ENCODE measurements around the gene COL19A1. TPM values are rescaled to one million over a fixed set of nuclear protein-coding genes. Genes with fewer than 3 reads are reported as not detected.
"Not testable (repeated sequence)": the region's sequence is repeated elsewhere in the genome, so short reads cannot be mapped to it uniquely, and the experiment has no call there.

The COL19A1 gene
- polyA plus RNA-seq, 1 of the 3 experiments (the other 2 are of a cell fraction) = 0.15 TPM

DNA sequence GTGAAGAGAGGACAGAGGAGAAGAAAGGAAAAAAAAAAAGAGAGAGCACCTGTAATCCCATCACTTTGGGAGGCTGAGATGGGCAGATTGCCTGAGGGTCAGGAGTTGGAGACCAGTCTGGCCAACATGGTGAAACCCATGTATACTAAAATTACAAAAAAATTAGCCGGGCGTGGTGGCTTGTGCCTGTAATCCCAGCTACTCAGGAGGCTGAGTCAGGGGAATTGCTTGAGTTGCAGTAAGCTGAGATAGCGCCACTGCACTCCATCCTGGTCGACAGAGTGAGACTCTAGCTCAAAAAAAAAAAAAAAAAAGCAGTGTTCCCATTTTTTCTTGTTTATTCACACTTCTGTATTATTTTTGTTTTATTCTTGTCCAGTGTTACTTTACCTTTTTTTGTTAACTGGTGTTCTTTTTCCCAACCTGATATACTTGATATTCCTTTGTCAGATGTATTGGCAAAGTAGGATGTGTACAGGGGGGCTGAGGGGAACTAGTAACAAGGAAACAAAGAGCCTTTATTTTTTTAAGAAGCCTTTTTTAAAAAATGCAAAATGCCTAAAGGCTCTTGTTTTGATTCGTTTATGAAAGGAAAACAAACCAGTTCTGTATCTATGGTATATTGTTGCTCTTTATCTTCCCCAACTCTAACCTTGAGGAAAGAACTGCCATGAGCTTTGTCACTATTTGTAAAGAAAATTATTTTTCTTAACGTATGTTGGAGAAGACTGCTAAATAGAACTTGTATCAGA, 22.3 kb downstream of the COL19A1 start:
- no peaks in the 10 kb centered on the region for H3K9me2 ChIP-seq
- H3K27ac ChIP-seq (ENCODE audit: low read depth in 2 of 2, low read length in 1 of 2) = no peak overlapping the region
- CTCF ChIA-PET = interaction anchor here (1.1 kb wide), 1 partner anchor 8 kb away, joined by 5 read pairs; no protein-coding TSS in a partner anchor
- no peak overlapping the region for H3K9ac ChIP-seq
- no peaks in the 10 kb centered on the region for H3K36me3 ChIP-seq (replicated peaks in 1 of 2; ENCODE audit: control insufficient read depth in 1 of 2, insufficient read depth in 2 of 2, low read length in 1 of 2)
- DNase-seq = no peak
- no peak overlapping the region for H3K4me3 ChIP-seq (ENCODE audit: low read depth in 2 of 2, low read length in 1 of 2)
- H3K27me3 ChIP-seq (ENCODE audit: insufficient read depth) = no peaks in the 10 kb centered on the region
- H4K20me1 ChIP-seq (ENCODE audit: insufficient read depth) = no peaks in the 10 kb centered on the region
- no peaks in the 10 kb centered on the region for H3K9me3 ChIP-seq
- no peaks in the 10 kb centered on the region; a peak in 2 of 4 replicates for H3K4me1 ChIP-seq (ENCODE audit: control insufficient read depth in 1 of 2, insufficient read depth in 2 of 2, low read depth in 1 of 2, low read length in 1 of 2)
- TF ChIP-seq TEAD4 (IDR thresholded peaks at IDR 0.05; ENCODE audit: borderline replicate concordance, insufficient read depth) = no peak
- H2AFZ ChIP-seq (ENCODE audit: low read depth) = no peak overlapping the region
- H3F3A ChIP-seq (replicated peaks; ENCODE audit: insufficient read depth) = no peaks in the 10 kb centered on the region
- WGBS (ENCODE audit: low lambda C conversion rate) = 74% methylated on average over 6 of the region's 6 CpGs
- no peak overlapping the region for H3K4me2 ChIP-seq
- POLR2A ChIA-PET = no interaction called here
- H3K79me2 ChIP-seq (ENCODE audit: insufficient read depth) = no peaks in the 10 kb centered on the region

GRCh38 chr6:69889234-69889974, 23.0 kb downstream of the COL19A1 start:
- not testable (repeated sequence) for H3K9me2 ChIP-seq; H3K79me2 ChIP-seq (ENCODE audit: insufficient read depth); H3K27me3 ChIP-seq (ENCODE audit: insufficient read depth); H3K4me3 ChIP-seq (ENCODE audit: low read depth in 2 of 2, low read length in 1 of 2); DNase-seq; H3K36me3 ChIP-seq (replicated peaks in 1 of 2; ENCODE audit: control insufficient read depth in 1 of 2, insufficient read depth in 2 of 2, low read length in 1 of 2); H3K9me3 ChIP-seq; H3K4me1 ChIP-seq (ENCODE audit: control insufficient read depth in 1 of 2, insufficient read depth in 2 of 2, low read depth in 1 of 2, low read length in 1 of 2); H3F3A ChIP-seq (replicated peaks; ENCODE audit: insufficient read depth); H3K4me2 ChIP-seq; H2AFZ ChIP-seq (ENCODE audit: low read depth); H4K20me1 ChIP-seq (ENCODE audit: insufficient read depth); H3K9ac ChIP-seq; H3K27ac ChIP-seq (ENCODE audit: low read depth in 2 of 2, low read length in 1 of 2)
- WGBS (ENCODE audit: low lambda C conversion rate) = 79% methylated on average over 9 of the region's 9 CpGs
- CTCF ChIA-PET = interaction anchor here (1.1 kb wide), 1 partner anchor 9 kb away, joined by 5 read pairs; no protein-coding TSS in a partner anchor
- POLR2A ChIA-PET = interaction anchor here (0.6 kb wide), 1 partner anchor 10 kb away, joined by 3 read pairs; no protein-coding TSS in a partner anchor

DNA sequence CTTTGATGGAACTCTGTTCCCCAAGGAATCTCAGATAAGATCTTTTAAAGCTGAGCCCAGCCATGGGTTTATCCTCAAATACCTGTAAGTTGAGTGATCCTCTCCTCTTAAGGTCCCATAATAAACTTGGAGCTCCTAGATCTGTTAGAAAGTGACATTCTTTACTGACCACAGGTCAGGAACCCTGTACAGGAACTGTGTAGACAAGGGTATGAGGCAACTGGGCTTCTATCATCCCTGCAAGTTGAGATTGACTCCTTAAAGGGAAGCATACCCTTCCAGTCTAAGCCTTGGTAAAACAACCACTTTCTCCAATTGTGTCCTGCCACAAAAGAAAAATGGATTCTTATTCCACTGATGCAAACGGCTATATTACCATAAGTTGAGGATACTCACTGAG, 26.2 kb downstream of the COL19A1 start:
- H3K27me3 ChIP-seq (ENCODE audit: insufficient read depth); H3K9me3 ChIP-seq; H2AFZ ChIP-seq (ENCODE audit: low read depth); POLR2A ChIA-PET; H3K4me1 ChIP-seq (ENCODE audit: control insufficient read depth in 1 of 2, insufficient read depth in 2 of 2, low read depth in 1 of 2, low read length in 1 of 2); H3F3A ChIP-seq (replicated peaks; ENCODE audit: insufficient read depth); H4K20me1 ChIP-seq (ENCODE audit: insufficient read depth); H3K9ac ChIP-seq; DNase-seq; CTCF ChIA-PET; H3K9me2 ChIP-seq; H3K4me2 ChIP-seq; H3K4me3 ChIP-seq (ENCODE audit: low read depth in 2 of 2, low read length in 1 of 2); H3K36me3 ChIP-seq (replicated peaks in 1 of 2; ENCODE audit: control insufficient read depth in 1 of 2, insufficient read depth in 2 of 2, low read length in 1 of 2); H3K79me2 ChIP-seq (ENCODE audit: insufficient read depth): not testable (repeated sequence)
- peak overlapping the region in 1 of 2 experiments; percentile 58; a peak in 1 of 4 replicates for H3K27ac ChIP-seq (ENCODE audit: low read depth in 2 of 2, low read length in 1 of 2)
- 79% methylated on average over 1 of the region's 1 CpG for WGBS (ENCODE audit: low lambda C conversion rate)

DNA sequence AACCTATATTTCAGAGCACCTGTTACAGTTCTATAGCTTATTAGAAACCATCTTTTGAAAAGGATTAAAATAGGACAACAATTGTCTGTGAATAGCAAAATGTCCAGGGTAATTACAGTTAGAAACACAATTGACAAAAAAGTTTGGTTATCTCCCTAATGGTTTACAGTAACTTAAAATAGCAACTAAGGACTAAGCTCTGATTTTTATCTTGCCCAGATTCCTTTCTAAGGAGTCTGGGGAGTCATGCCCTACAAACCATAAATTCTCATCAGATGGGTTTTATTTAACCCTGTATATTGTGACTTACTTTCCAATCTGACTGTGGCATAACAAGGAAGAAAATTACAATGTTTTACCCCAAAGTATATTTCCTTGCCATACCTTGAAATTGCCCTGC, 26.9 kb downstream of the COL19A1 start:
- H3K4me2 ChIP-seq; H3K27me3 ChIP-seq (ENCODE audit: insufficient read depth); H3K79me2 ChIP-seq (ENCODE audit: insufficient read depth); H3K4me1 ChIP-seq (ENCODE audit: control insufficient read depth in 1 of 2, insufficient read depth in 2 of 2, low read depth in 1 of 2, low read length in 1 of 2); H3K9ac ChIP-seq; H3K36me3 ChIP-seq (replicated peaks in 1 of 2; ENCODE audit: control insufficient read depth in 1 of 2, insufficient read depth in 2 of 2, low read length in 1 of 2); H3F3A ChIP-seq (replicated peaks; ENCODE audit: insufficient read depth); POLR2A ChIA-PET; H4K20me1 ChIP-seq (ENCODE audit: insufficient read depth); H3K4me3 ChIP-seq (ENCODE audit: low read depth in 2 of 2, low read length in 1 of 2); DNase-seq; H3K9me2 ChIP-seq; H3K9me3 ChIP-seq: not testable (repeated sequence)
- Histone ChIP-seq H2AFZ (ENCODE audit: low read depth) (peak overlapping the region; percentile 18; the same call in 1 of the 2 replicates), H3K27ac (ENCODE audit: low read depth in 2 of 2, low read length in 1 of 2) (peak overlapping the region; percentile 10 to 58; a peak in 2 of 4 replicates)
- CTCF ChIA-PET = interaction anchor here (1.9 kb wide), 1 partner anchor 17 kb away, joined by 4 read pairs; no protein-coding TSS in a partner anchor
- TF ChIP-seq MEF2A (IDR thresholded peaks at IDR 0.05; ENCODE audit: borderline replicate concordance, low read depth) = peak; percentile 74; the same call in 1 of the 2 replicates
- TF ChIP-seq TCF12 (IDR thresholded peaks at IDR 0.05) = peak; percentile 38
- peak in 1 of 2 experiments; percentile 20; a peak in 1 of 4 replicates for TF ChIP-seq EP300 (IDR thresholded peaks at IDR 0.05; ENCODE audit: borderline replicate concordance in 1 of 2, low read depth in 1 of 2, low read length in 1 of 2)

Data from SK-N-SH (cell line).